K562 (cell line): ENCODE measurements around the gene EVL. TPM values are rescaled to one million over a fixed set of nuclear protein-coding genes. Genes with fewer than 3 reads are reported as not detected.

Experiments
- ATAC-seq: fragments of 200-7000 bp; cut with Tn5 transposase; 3 replicates; pipeline ENCODE4 v1.9.1; 2020; ENCODE audit warnings: moderate library complexity
- BruUV-seq: library from RNA; stranded (reverse); fragments of 400-500 nt; replicated peaks from 2 replicates; lab custom pipeline; 2021; lab: Mats Ljungman, UMichigan
- CTCF ChIA-PET: fragments of 300-600 bp; formaldehyde crosslinking; extraction: SDS; loops from one replicate; lab custom pipeline; 2021; ENCODE audit warnings: low intra/inter-chr PET ratio; lab: Yijun Ruan, JAX
- POLR2A ChIA-PET: fragments of 300-600, 350-650 bp; sonication (Branson Sonifier 250); formaldehyde crosslinking; extraction: SDS; loops from one replicate; lab custom pipeline; 2021; ENCODE audit warnings: antibody characterized with exemption, inconsistent platforms; lab: Yijun Ruan, JAX
- DNase-seq, 4 experiments: peaks; one replicate each; pipeline versions ENCODE4 v3.0.0 to v3.0.0-alpha.2; 2011 to 2018; ENCODE audit warnings: low spot score in 3 of 4, mixed read lengths in 3 of 4; ENCODE audit errors: extremely low read depth in 1 of 4
- FAIRE-seq: peaks from 2 replicates; lab custom pipeline; 2011; peaks lifted over from hg19 to GRCh38; lab: Jason Lieb, UNC
- H2AFZ ChIP-seq: 2 replicates; pipeline ENCODE4 v1.6.0; 2011; ENCODE audit warnings: low read depth, low read length, control low read depth, inconsistent platforms
- H3K27ac ChIP-seq: fragments of 200-600 bp; 3 replicates; pipeline ENCODE4 v1.8.0; 2011; ENCODE audit warnings: low read depth, mild to moderate bottlenecking, control low read depth, inconsistent platforms, low read length, moderate library complexity, mixed read lengths; ENCODE audit errors: extremely low read depth
- H3K27me3 ChIP-seq, 2 experiments: fragments of 300-600 bp in 1 of 2; 2 replicates in 1 of 2; 3 replicates in 1 of 2; pipeline versions ENCODE4 v1.6.0 to v1.8.0; 2011; ENCODE audit warnings: inconsistent platforms in 2 of 2, low read length in 2 of 2, mild to moderate bottlenecking in 1 of 2, mixed read lengths in 1 of 2, moderate library complexity in 1 of 2; ENCODE audit not compliant: control insufficient read depth in 2 of 2, insufficient read depth in 2 of 2
- H3K36me3 ChIP-seq: fragments of 300-600 bp; 3 replicates; pipeline ENCODE4 v1.8.0; 2011; ENCODE audit warnings: mild to moderate bottlenecking, low read length, inconsistent platforms; ENCODE audit not compliant: control insufficient read depth, insufficient read depth
- H3K4me1 ChIP-seq, 2 experiments: fragments of 200-600 bp in 1 of 2; replicated peaks in 1 of 2; 2 replicates in 1 of 2; 3 replicates in 1 of 2; pipeline versions ENCODE4 v1.5.1 to v1.8.0; 2011; ENCODE audit warnings: inconsistent platforms in 2 of 2, low read length in 2 of 2, mild to moderate bottlenecking in 1 of 2, mixed read lengths in 1 of 2, moderate library complexity in 1 of 2; ENCODE audit not compliant: control insufficient read depth in 2 of 2, insufficient read depth in 2 of 2
- H3K4me2 ChIP-seq: 2 replicates; pipeline ENCODE4 v1.6.1; 2011; ENCODE audit warnings: low read length, control low read depth, inconsistent platforms, mixed read lengths; ENCODE audit not compliant: insufficient read depth
- H3K4me3 ChIP-seq: fragments of 200-600 bp; sonication (generic), shearing (Covaris generic); 2 replicates; pipeline ENCODE4 v1.5.1; 2016; ENCODE audit warnings: control low read depth, inconsistent platforms
- H3K79me2 ChIP-seq: fragments of 200-600 bp; 3 replicates; pipeline ENCODE4 v1.8.0; 2011; ENCODE audit warnings: low read length, inconsistent platforms; ENCODE audit not compliant: control insufficient read depth, insufficient read depth
- H3K9ac ChIP-seq, 2 experiments: 2 replicates each; pipeline versions ENCODE4 v1.6.0 to v1.6.1; 2011; ENCODE audit warnings: low read depth in 2 of 2, low read length in 2 of 2, control low read depth in 1 of 2, inconsistent platforms in 1 of 2, mild to moderate bottlenecking in 1 of 2, mixed read lengths in 1 of 2; ENCODE audit not compliant: insufficient read depth in 1 of 2
- H3K9me1 ChIP-seq: one replicate; pipeline ENCODE4 v1.6.0; 2011; ENCODE audit warnings: inconsistent platforms, mild to moderate bottlenecking, low read length, moderate library complexity; ENCODE audit not compliant: control insufficient read depth, insufficient read depth
- H3K9me3 ChIP-seq: replicated peaks from 2 replicates; pipeline ENCODE4 v1.5.1; 2011; ENCODE audit warnings: low read depth, low read length, inconsistent platforms; ENCODE audit not compliant: control insufficient read depth, insufficient read depth
- H4K20me1 ChIP-seq: replicated peaks from 2 replicates; pipeline ENCODE4 v1.6.1; 2011; ENCODE audit warnings: low read length, inconsistent platforms, mixed read lengths; ENCODE audit not compliant: control insufficient read depth, insufficient read depth
- EGR1 ChIP-seq: fragments of 450-650 bp; conservative IDR thresholded peaks from 2 replicates; pipeline ENCODE4 v1.6.1; 2017; ENCODE audit warnings: mild to moderate bottlenecking
- ETV5 ChIP-seq: sonication (generic); formaldehyde crosslinking; IDR thresholded peaks from 2 replicates; pipeline ENCODE4 v1.4.0; 2020; ENCODE audit warnings: low read depth, mild to moderate bottlenecking, missing genetic modification reagents
- HDGF ChIP-seq: fragments of 450-650 bp; IDR thresholded peaks from 2 replicates; pipeline ENCODE4 v1.6.1; 2016
- HEY1 ChIP-seq: fragments of 250-450 bp; sonication (Bioruptor Pico); IDR thresholded peaks from 2 replicates; pipeline ENCODE4 v1.5.0; 2020; ENCODE audit warnings: mild to moderate bottlenecking, moderate library complexity, borderline replicate concordance
- SMAD1 ChIP-seq: fragments of 150-350 bp; IDR thresholded peaks from 2 replicates; pipeline ENCODE4 v1.6.1; 2014; ENCODE audit warnings: low read length, low read depth; ENCODE audit not compliant: partially characterized antibody
- ZNF274 ChIP-seq: IDR thresholded peaks from 2 replicates; pipeline ENCODE4 v1.6.1; 2011; ENCODE audit warnings: low read depth, mild to moderate bottlenecking, low read length, moderate library complexity, borderline replicate concordance
- ZNF277 ChIP-seq: fragments of 250-450 bp; sonication (Bioruptor Pico); IDR thresholded peaks from 2 replicates; pipeline ENCODE4 v1.8.0; 2022; ENCODE audit warnings: inconsistent platforms, mild to moderate bottlenecking, moderate library complexity, borderline replicate concordance
- ZNF431 ChIP-seq: sonication (generic); formaldehyde crosslinking; IDR thresholded peaks from 2 replicates; pipeline ENCODE4 v1.8.0; 2022; ENCODE audit warnings: mild to moderate bottlenecking, missing genetic modification reagents
- WGBS: fragments of 100-300 bp; shearing (Covaris generic); methylation state at CpG from one replicate; pipeline ENCODE4 v1.1.6; 2016; ENCODE audit warnings: low coverage, mixed read lengths; ENCODE audit not compliant: insufficient coverage; ENCODE audit errors: missing lambda C conversion rate; 5-methylcytosine and 5-hydroxymethylcytosine counted together
- in situ Hi-C: fragments of 300-500 bp; cut with MboI; formaldehyde crosslinking; loops from 4 replicates; pipeline ENCODE4 v1.15.0; 2018; ENCODE audit warnings: inconsistent platforms, mixed read lengths
- intact Hi-C: fragments of 100-400 bp; cut with micrococcal nuclease; formaldehyde crosslinking; loops from 2 replicates; pipeline ENCODE4 v1.14.2; 2022
- polyA plus RNA-seq, 8 experiments: library from polyadenylated mRNA; depleted of rRNA in 4 of 8; stranded (reverse) in 5 of 8; unstranded in 3 of 8; fragments of >200 nt; fragmentation: Nextera tagmentation in 2 of 8; fragmentation: Illumina TruSeq in 1 of 8; extraction: Ambion mirVana in 2 of 8; extraction: Trizol in 1 of 8; gene quantifications; 2 replicates each; pipeline versions ENCODE4 v1.2.1 to v1.2.3, GENCODE V29; 2011 to 2014; ENCODE audit warnings: inconsistent platforms in 1 of 8, missing spikeins in 1 of 8
- total RNA-seq, 7 experiments: library from RNA; depleted of rRNA in 6 of 7; stranded (reverse); fragments of >200 nt in 6 of 7; fragmentation: Illumina TruSeq in 2 of 7; extraction: Trizol in 2 of 7; gene quantifications; 2 replicates each; pipeline versions ENCODE4 v1.2.1 to v1.2.3, GENCODE V29; 2011 to 2021; ENCODE audit warnings: low replicate concordance in 1 of 7

The EVL gene
- total and polyA plus RNA-seq, 9 of the 15 experiments (the other 6 are each of a cell fraction or from before 2014, with no cell fraction given) = 2.9 to 43.4 (median 23.9) TPM

GRCh38 chr14:100048786-100049185, 16.4 kb upstream of the EVL start:
- POLR2A ChIA-PET = interaction anchor here (0.9 to 1.3 kb wide), 2 partner anchors 9 to 11 kb away, joined by 3 to 4 read pairs; no protein-coding TSS in a partner anchor
- ATAC-seq = no peak
- no peaks in the 10 kb centered on the region for H3K27me3 ChIP-seq

More at GRCh38 chr14:100048786-100049185, 16.4 kb upstream of the EVL start:
- H3K9ac ChIP-seq = no peak overlapping the region
- H3K36me3 ChIP-seq = no peaks in the 10 kb centered on the region
- H3K79me2 ChIP-seq = peaks cover 3% of the 10 kb centered on the region; the same call in 2 of the 3 replicates
- no peak overlapping the region for H2AFZ ChIP-seq
- TF ChIP-seq HEY1 (CRISPR knock-in tag) = no peak
- TF ChIP-seq ZNF274 = no peak
- TF ChIP-seq ETV5 = no peak
- TF ChIP-seq SMAD1 = no peak
- peak; percentile 47; the same call in 1 of the 2 replicates for TF ChIP-seq EGR1
- no peak for TF ChIP-seq ZNF431 (CRISPR knock-in tag)
- no peak for TF ChIP-seq ZNF277
- no peak for TF ChIP-seq HDGF
- TF ChIP-seq, all 486 proteins: peak for 1
- no peak overlapping the region for H3K4me2 ChIP-seq
- BruUV-seq = no TSS peak
- H3K4me1 ChIP-seq = peaks cover 3 to 11% of the 10 kb centered on the region in 2 experiments; a peak in 3 of 5 replicates
- no peak for FAIRE-seq
- no peaks in the 10 kb centered on the region for H4K20me1 ChIP-seq
- no peak for DNase-seq
- H3K9me3 ChIP-seq = no peaks in the 10 kb centered on the region
- H3K9me1 ChIP-seq = no peaks in the 10 kb centered on the region
- no peak overlapping the region for H3K27ac ChIP-seq
- whole genome bisulfite sequencing = 67% methylated on average over 3 of the region's 3 CpGs
- H3K4me3 ChIP-seq = no peak overlapping the region
- in situ Hi-C loops (no loop called here), intact Hi-C loops (no loop called here)
- CTCF ChIA-PET = no interaction called here
